Esophagus squamous epithelium (tissue), 4 donors: ENCODE results near the gene SLIT1.

ENCODE experiments used
- CTCF ChIP-seq, 6 experiments: fragments of 450-650 bp in 4 of 6; fragments of 200-600 bp in 2 of 6; sonication (generic) in 2 of 6; IDR thresholded peaks; one replicate each; pipeline ENCODE4 v1.5.1; 2016 to 2019; ENCODE audit warnings: antibody characterized with exemption in 6 of 6, mild to moderate bottlenecking in 4 of 6, moderate library complexity in 4 of 6
- POLR2A ChIP-seq, 4 donors: fragments of 450-650 bp; IDR thresholded peaks; one replicate each; pipeline ENCODE4 v1.6.1; 2017; ENCODE audit warnings: antibody characterized with exemption in 4 of 4, mild to moderate bottlenecking in 4 of 4, moderate library complexity in 3 of 4

GRCh38 chr10:96964131-96964530 lies 221.6 kb downstream of the SLIT1 start:
- TF ChIP-seq CTCF (IDR thresholded peaks at IDR 0.05), result no peak
- no peak for TF ChIP-seq POLR2A (IDR thresholded peaks at IDR 0.05)
